ENCODE data around the gene CFAP107.
A peak's percentile ranks its signal among the peaks of the same experiment; 100 is the strongest.
"Not testable (repeated sequence)": the region's sequence is repeated elsewhere in the genome, so short reads cannot be mapped to it uniquely, and the experiment has no call there.

CFAP107 gene

GRCh38 chr1:12781488-12781887 lies 35.5 kb downstream of the CFAP107 start:
- DNase-seq, result not testable (repeated sequence)

GRCh38 chr1:12783783-12784182 lies 37.8 kb downstream of the CFAP107 start:
- DNase-seq, result not testable (repeated sequence)

- peak; percentile 31 for DNase-seq
These were observed 38.7 kb downstream of the CFAP107 start for GRCh38 chr1:12784729-12785128.

- DNase-seq, result not testable (repeated sequence)
These were observed 45.1 kb downstream of the CFAP107 start, which contains the start of gene PRAMEF1 for GRCh38 chr1:12791097-12791496. PRAMEF1 (plus strand) TSS chr1:12791397; CDS start chr1:12793228, 1,831 bp downstream.

GRCh38 chr1:12798911-12799310 lies 52.9 kb downstream of the CFAP107 start:
- DNase-seq, result no peak

GRCh38 chr1:12799730-12800129 lies 53.7 kb downstream of the CFAP107 start:
- no peak for DNase-seq

GRCh38 chr1:12809933-12810332 lies 63.9 kb downstream of the CFAP107 start:
- no peak for DNase-seq

- no peak for DNase-seq
These were observed 64.8 kb downstream of the CFAP107 start for GRCh38 chr1:12810691-12811408.

- no peak for DNase-seq
These were observed 65.4 kb downstream of the CFAP107 start for GRCh38 chr1:12811409-12811784.
